Fibroblast of skin of right biceps (primary cell): ENCODE data around the gene HLCS.

Experiments used
- DNase-seq: peaks from one replicate; pipeline ENCODE4 v3.0.0-alpha.2; 2013

Gene HLCS

GRCh38 chr21:36803816-36804439 lies 162.5 kb downstream of the HLCS start:
- DNase-seq: no peak

DNA sequence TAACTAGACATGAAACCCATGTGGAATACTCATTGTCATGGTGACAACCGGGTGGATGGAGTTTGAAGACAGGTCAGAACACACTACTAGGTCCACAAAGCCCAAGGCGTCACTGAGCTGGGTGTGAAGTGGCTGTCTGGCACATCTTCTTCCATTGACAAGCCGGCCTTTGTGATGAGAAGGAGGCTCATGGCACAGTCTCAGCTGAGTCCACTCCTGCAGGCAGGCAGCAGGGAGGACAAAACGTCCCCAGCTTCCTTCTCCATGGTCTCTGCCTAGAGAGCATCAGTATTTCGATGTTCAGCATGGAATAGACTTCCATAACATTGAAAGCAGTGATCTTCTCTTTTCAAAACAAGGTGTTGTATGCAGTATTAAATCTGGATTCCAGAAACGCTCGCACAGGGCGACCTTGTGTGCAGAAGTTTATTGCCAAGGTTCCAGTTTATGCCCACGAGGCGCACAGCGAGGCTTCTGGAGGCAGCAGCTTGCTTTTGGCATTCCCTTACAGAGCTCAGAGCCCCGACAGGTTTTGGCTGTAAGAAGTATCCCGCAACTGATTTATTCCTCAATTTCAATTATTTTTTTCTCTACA lies 163.3 kb downstream of the HLCS start:
- DNase-seq: no peak

DNA sequence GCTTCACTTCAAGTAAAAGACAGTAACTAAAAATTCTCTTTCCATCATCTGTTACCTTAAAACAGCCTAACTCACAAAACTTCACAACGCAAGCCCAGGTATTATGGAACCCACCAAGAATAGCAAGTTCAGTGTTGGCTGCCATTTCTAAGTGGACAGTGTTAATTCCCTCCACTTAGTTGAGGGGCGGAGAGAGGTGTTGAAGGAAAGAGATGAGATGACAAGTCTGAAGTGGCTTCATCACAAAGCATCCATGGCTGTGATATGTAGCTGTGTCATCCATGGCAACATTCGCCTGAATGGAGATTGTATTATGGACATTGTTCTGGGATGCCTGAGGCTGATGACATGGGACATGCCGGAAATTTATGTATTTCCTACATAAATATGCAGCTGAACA lies 165.7 kb downstream of the HLCS start:
- DNase-seq: no peak

DNA sequence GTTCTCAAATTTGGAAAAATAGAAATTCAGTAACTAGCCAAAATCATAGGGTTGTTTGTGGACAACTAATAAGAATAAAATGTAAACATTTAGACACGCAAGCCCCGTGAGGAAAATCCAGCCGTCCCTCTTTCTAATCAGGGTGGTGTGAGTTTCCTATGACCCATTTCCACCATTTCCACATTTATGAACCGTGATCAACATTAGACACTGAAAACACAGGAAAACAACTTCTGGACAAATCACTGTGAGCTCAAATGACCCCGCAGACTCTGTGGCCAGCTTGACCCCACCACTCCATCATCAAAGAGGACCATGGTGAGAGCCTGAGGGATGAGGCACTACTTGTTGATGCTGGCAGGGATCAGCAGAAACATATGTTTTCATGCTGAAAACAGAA lies 166.6 kb downstream of the HLCS start:
- no peak for DNase-seq

GRCh38 chr21:36798491-36798890 lies 168.0 kb downstream of the HLCS start:
- DNase-seq: no peak

GRCh38 chr21:36796070-36796469 lies 170.4 kb downstream of the HLCS start:
- no peak for DNase-seq

DNA sequence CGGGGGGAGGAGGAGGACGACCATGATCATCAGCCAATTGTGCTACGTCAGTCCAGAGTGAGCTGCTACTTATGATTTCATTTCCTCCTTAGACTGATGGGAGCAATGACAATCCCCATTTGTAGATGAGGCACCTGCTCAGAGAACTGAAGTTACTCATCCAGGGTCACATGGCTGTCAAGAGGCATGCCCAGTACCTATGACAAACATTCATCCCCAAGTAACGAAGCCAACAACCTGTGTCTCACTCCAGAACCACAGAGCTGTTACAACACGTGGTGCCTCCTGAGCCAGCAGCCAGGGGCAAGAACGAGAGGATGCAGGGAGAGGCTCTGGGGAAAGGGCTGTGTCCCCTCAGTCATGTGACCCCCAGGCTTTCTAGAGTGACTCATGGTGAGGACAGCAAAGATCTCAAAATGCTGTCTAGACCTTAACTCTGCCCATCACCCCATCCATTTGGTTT lies 173.9 kb downstream of the HLCS start:
- DNase-seq: peak; percentile 18

- no peak for DNase-seq
These were observed 174.6 kb downstream of the HLCS start for GRCh38 chr21:36791695-36792470.

- no peak for DNase-seq
These were observed 175.3 kb downstream of the HLCS start for GRCh38 chr21:36791180-36791579.

GRCh38 chr21:36790616-36791015 lies 175.9 kb downstream of the HLCS start:
- DNase-seq: peak; percentile 12

DNA sequence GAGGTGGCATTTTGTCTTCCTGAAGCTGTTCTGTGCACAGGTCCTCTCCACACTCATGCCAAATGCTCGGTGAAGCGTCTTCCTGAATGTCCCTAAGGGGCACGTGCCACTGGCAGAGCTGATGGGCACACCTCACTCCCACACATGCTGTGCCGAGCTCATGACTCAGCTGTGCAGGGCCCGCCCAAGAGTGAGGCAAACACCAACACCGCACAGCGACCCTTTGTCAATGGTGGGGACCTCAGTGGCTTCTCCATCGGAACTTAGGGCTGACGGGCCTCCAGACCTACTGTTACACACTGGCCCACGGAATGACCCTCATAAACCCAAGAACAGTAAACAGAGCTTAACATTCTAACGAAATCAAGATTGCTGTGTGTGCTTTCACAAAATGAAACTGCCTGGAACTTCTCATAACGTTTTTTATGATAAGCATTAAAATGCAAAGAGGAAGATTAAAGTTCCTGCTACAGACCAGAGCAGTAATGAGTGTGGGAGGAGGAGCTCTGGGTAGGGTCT lies 178.3 kb downstream of the HLCS start:
- no peak for DNase-seq

GRCh38 chr21:36786186-36786585 lies 180.3 kb downstream of the HLCS start:
- no peak for DNase-seq

GRCh38 chr21:36785615-36786014 lies 180.9 kb downstream of the HLCS start:
- DNase-seq: no peak

DNA sequence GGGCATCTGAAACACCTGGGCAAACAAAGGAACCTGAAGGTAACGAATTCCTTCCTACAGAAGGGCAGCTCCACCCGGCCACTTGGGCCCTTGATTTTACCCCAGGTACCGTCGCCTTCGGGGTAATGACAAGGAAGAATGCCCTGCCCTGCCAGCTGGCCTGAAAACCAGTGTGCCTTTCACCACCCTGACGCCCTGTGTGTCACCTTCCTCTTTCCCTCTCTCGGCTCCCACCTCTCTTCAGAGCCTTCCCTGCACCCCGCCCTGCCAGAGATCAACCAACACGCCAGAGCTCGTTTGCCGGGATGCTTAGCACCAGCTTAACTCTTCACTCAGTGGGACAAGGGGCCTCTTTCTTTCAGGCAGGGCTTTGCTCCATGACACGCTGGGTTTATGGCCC lies 181.5 kb downstream of the HLCS start:
- no peak for DNase-seq

GRCh38 chr21:36783612-36784374 lies 182.7 kb downstream of the HLCS start:
- peak; percentile 63 for DNase-seq

- DNase-seq: no peak
These were observed 185.6 kb downstream of the HLCS start for GRCh38 chr21:36780861-36781260.

GRCh38 chr21:36776981-36777617 lies 189.4 kb downstream of the HLCS start:
- no peak for DNase-seq

GRCh38 chr21:36773995-36774394 lies 192.5 kb downstream of the HLCS start:
- no peak for DNase-seq

- peak; percentile 63 for DNase-seq
These were observed 193.4 kb downstream of the HLCS start for GRCh38 chr21:36773117-36773516.

GRCh38 chr21:36769051-36769839 lies 197.2 kb downstream of the HLCS start:
- peak; percentile 45 for DNase-seq

GRCh38 chr21:36768496-36768895 lies 198.0 kb downstream of the HLCS start:
- no peak for DNase-seq

DNA sequence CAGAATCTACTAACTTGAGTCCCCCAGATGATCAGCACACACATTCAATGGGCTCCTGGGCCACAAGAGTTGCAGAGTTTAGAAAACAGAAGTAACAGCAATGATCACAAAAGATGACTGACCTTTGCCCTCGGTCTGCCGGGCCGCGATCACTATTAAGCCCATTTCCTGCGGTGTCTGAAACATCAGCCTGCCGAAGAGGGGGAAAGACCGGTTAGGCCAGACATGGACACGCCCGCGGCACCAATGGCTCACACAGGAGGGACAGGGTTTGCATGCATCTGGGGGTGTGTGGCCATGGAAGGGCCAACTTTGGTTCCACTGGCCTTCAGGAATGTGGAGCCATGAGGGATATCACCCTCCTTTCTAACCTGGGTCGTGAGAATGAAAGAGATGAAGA lies 199.4 kb downstream of the HLCS start:
- DNase-seq: no peak
